ENCODE measurements around the gene EFNA2. TPM values are rescaled to one million over a fixed set of nuclear protein-coding genes. Genes with fewer than 3 reads are reported as not detected.
A peak's percentile ranks its signal among the peaks of the same experiment; 100 is the strongest.

The EFNA2 gene
- not detected for total RNA-seq

DNA sequence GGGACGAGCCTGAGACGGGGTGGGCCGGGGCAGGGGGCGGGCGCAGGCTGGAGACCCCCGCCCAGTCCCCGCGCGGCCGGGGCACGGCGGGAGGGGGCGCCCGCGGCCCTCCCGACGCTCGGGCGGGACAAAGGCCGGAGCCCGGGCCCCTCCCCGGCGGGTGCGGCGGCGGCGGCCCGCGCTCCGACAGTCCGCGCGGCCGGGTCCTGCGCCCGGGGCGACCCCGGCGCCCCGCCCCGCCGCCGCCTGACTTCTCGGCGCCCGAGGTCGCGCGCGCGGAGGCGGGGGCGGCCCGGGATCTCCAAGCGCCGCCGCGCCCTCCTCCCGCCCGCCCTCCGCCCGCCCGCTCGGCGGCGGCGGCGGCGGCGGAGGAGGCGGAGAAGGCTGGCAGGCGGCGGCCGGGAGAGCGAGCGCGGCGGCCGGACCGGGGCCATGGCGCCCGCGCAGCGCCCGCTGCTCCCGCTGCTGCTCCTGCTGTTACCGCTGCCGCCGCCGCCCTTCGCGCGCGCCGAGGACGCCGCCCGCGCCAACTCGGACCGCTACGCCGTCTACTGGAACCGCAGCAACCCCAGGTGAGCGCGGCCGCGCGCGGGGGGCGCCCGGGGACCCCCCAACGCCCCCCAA is at the start of gene EFNA2:
EFNA2 (plus strand) TSS at position 137 of the 624 bp plus-strand sequence; CDS start at position 433, 296 bp downstream.
- Histone ChIP-seq H3K27me3 (peaks cover 0 to 78% (median 36%) of the 10 kb centered on the region in 4 donors), H3K9me3 (no peaks in the 10 kb centered on the region), H3K27ac (replicated peaks in 1 of 4) (no peak within 1 kb of the TSS), H3K4me3 (peak within 1 kb of the TSS in 2 of 4 donors; percentile 28 to 50), H3K4me1 (peaks cover 0 to 27% (median 21%) of the 10 kb centered on the region in 4 donors), H3K36me3 (no peaks in the 10 kb centered on the region)
- TF ChIP-seq POLR2AphosphoS5 (IDR thresholded peaks at IDR 0.05) (no peak), EP300 (IDR thresholded peaks at IDR 0.05) (no peak), POLR2A (IDR thresholded peaks at IDR 0.05; ENCODE audit: low read depth) (no peak)
- TF ChIP-seq, protein P1, sequence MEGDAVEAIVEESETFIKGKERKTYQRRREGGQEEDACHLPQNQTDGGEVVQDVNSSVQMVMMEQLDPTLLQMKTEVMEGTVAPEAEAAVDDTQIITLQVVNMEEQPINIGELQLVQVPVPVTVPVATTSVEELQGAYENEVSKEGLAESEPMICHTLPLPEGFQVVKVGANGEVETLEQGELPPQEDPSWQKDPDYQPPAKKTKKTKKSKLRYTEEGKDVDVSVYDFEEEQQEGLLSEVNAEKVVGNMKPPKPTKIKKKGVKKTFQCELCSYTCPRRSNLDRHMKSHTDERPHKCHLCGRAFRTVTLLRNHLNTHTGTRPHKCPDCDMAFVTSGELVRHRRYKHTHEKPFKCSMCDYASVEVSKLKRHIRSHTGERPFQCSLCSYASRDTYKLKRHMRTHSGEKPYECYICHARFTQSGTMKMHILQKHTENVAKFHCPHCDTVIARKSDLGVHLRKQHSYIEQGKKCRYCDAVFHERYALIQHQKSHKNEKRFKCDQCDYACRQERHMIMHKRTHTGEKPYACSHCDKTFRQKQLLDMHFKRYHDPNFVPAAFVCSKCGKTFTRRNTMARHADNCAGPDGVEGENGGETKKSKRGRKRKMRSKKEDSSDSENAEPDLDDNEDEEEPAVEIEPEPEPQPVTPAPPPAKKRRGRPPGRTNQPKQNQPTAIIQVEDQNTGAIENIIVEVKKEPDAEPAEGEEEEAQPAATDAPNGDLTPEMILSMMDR (IDR thresholded peaks at IDR 0.05) = no peak
- intact Hi-C loops (cut with DNase I) = loop anchor here (10.0 kb wide), 1 partner anchor 119 kb away; the partner anchor contains the start of genes DAZAP1 and GAMT
- 0% methylated on average over 1 of the region's 113 CpGs for WGBS
- DNase-seq (ENCODE audit: extremely low spot score) = no peak

DNA sequence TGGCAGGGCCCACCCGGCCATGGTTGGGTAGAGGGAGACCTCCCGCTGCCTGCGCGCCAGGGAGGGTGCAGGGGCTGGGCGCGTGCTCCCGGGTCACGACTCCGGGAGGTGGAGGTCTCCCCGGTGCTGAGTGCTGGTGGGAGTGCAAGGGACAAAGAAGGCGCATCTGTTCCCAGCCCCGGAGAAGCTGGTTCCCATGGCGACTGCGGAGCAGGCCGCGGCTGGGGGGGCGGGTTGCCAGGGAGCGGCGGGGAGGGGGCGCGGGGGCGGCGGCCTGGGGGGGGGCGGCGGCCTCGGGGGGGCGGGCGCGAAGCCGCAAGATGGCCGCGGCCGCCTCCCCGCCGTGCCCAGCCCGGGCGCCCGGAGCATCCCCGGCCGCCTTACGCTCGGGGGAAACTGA is 49.1 kb upstream of the EFNA2 start:
- H3K9me3 ChIP-seq = no peaks in the 10 kb centered on the region
- no CpG with 5 or more reads among the region's 42 CpGs for WGBS
- peak overlapping the region; percentile 60 to 62 (median 61) for H3K4me3 ChIP-seq
- peaks cover 0 to 3% (median 0%) of the 10 kb centered on the region in 4 donors for H3K36me3 ChIP-seq
- peaks cover 48 to 75% (median 65%) of the 10 kb centered on the region in 4 donors for H3K4me1 ChIP-seq
- TF ChIP-seq, protein P1 (IDR thresholded peaks at IDR 0.05) = no peak
- TF ChIP-seq POLR2AphosphoS5 (IDR thresholded peaks at IDR 0.05) (no peak), EP300 (IDR thresholded peaks at IDR 0.05) (no peak), POLR2A (IDR thresholded peaks at IDR 0.05; ENCODE audit: low read depth) (no peak)
- DNase-seq (ENCODE audit: extremely low spot score) = no peak
- peaks cover 0 to 14% (median 2%) of the 10 kb centered on the region in 4 donors for H3K27me3 ChIP-seq
- intact Hi-C loops (cut with DNase I) = no loop called here
- peak overlapping the region in 1 of 4 donors; percentile 57 for H3K27ac ChIP-seq (replicated peaks in 1 of 4)

DNA sequence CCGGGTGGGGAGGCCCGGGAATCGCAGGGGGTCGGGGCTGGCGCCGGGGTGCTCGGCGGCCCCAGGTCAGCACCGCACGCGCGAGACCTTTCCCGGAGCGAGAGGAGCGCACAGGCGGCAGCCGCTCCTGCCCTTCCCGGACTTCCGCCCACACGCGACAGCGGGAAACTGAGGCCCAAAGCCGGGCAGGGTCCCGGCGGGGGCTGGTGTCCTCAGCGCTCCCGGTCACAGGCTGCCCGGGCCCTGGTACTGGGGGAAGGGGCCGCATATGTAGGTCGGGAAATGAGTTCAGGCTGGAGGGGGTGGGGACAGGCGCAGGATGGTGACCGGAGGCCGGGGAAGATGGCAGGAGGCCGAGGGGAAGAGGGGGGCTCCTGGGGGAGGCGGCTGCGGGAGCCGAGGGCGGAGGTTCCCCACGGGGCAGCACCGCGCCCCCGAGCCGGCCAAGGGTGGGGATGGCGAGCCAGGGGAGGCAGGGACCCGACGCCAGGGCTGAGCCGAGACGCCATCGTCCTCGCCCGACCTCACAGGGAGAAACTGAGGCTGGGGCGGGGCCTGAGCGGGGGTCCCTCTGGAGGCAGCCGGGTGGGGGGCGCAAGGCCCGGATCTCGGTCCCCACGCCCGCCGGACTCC is 48.5 kb upstream of the EFNA2 start:
- peaks cover 47 to 73% (median 64%) of the 10 kb centered on the region in 4 donors for H3K4me1 ChIP-seq
- H3K9me3 ChIP-seq = no peaks in the 10 kb centered on the region
- H3K36me3 ChIP-seq = peaks cover 0 to 3% (median 0%) of the 10 kb centered on the region in 4 donors
- 0% methylated on average over 12 of the region's 60 CpGs for WGBS
- H3K27ac ChIP-seq (replicated peaks in 1 of 4) = peak overlapping the region in 1 of 4 donors; percentile 57
- H3K4me3 ChIP-seq = peak overlapping the region; percentile 60 to 62 (median 61)
- TF ChIP-seq POLR2AphosphoS5 (IDR thresholded peaks at IDR 0.05) (no peak), EP300 (IDR thresholded peaks at IDR 0.05) (no peak), POLR2A (IDR thresholded peaks at IDR 0.05; ENCODE audit: low read depth) (no peak)
- TF ChIP-seq, protein P1 (IDR thresholded peaks at IDR 0.05) = no peak
- no peak for DNase-seq (ENCODE audit: extremely low spot score)
- H3K27me3 ChIP-seq = peaks cover 0 to 14% (median 2%) of the 10 kb centered on the region in 4 donors
- intact Hi-C loops (cut with DNase I) = no loop called here

DNA sequence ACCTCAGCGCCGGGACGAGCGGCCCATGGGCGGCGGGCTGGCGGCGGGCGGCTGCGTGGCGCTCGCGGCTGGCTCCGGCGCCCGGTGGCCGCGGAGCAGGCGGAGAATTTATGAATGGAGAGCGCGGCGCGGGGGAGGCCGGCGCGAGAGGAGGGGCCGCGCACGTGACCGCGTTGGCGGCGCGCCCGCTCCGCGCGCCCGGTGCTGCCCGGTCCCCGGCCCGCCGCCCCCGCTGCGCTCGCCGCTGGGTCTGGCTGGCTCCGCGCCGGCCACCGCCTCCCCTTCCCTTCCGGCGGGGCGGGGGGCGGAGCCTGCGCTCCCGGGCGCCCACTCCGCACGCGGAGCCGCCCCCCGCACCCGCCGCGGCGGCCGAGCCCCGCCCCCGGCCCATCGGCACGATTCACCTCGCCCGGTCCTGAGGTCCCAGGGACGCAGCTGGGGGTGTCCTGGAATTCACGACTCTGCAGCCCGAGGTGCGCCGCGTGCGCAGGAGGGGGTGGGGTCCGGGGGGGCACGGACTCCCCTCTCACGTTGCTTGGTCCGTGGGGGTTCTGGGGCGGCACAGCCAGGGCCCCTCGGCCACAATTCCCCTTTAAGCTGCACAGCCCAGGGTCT is 47.8 kb upstream of the EFNA2 start, which contains the start of gene CBARP:
CBARP (minus strand) TSS at position 252 of the 615 bp plus-strand sequence. CDS start 1,905 bp downstream, outside the sequence.
- TF ChIP-seq POLR2A (IDR thresholded peaks at IDR 0.05; ENCODE audit: low read depth) = no peak
- TF ChIP-seq EP300 (IDR thresholded peaks at IDR 0.05) = no peak
- no peak for TF ChIP-seq POLR2AphosphoS5 (IDR thresholded peaks at IDR 0.05)
- TF ChIP-seq, protein P1 (IDR thresholded peaks at IDR 0.05) = no peak
- peaks cover 47 to 73% (median 64%) of the 10 kb centered on the region in 4 donors for H3K4me1 ChIP-seq
- peaks cover 0 to 3% (median 0%) of the 10 kb centered on the region in 4 donors for H3K36me3 ChIP-seq
- H3K9me3 ChIP-seq = no peaks in the 10 kb centered on the region
- peak within 1 kb of the TSS; percentile 60 to 62 (median 61) for H3K4me3 ChIP-seq
- intact Hi-C loops (cut with DNase I) = no loop called here
- H3K27ac ChIP-seq (replicated peaks in 1 of 4) = peak within 1 kb of the TSS; percentile 91 to 100 (median 100)
- H3K27me3 ChIP-seq = peaks cover 0 to 14% (median 2%) of the 10 kb centered on the region in 4 donors
- DNase-seq (ENCODE audit: extremely low spot score) = no peak
- WGBS = 0% methylated on average over 3 of the region's 87 CpGs
